Vagina (tissue), 2 donors: Measurements from ENCODE around the gene ADAMTS17. TPM values are rescaled to one million over a fixed set of nuclear protein-coding genes. Genes with fewer than 3 reads are reported as not detected.

Experiments
- DNase-seq, 2 donors: peaks; one replicate each; pipeline ENCODE4 v3.0.0-alpha.2; 2017; ENCODE audit errors: extremely low spot score in 2 of 2
- H3K27ac ChIP-seq: fragments of 200-600 bp; sonication (generic); one replicate; pipeline ENCODE4 v1.5.1; 2019
- H3K27me3 ChIP-seq: fragments of 200-600 bp; sonication (generic); one replicate; pipeline ENCODE4 v1.5.1; 2019
- H3K36me3 ChIP-seq, 2 donors: fragments of 200-600 bp; sonication (generic); one replicate each; pipeline ENCODE4 v1.5.1; 2017 to 2019
- H3K4me1 ChIP-seq: fragments of 200-600 bp; sonication (generic); one replicate; pipeline ENCODE4 v1.5.1; 2019
- H3K4me3 ChIP-seq, 2 donors: fragments of 200-600 bp; sonication (generic); 1 replicate in 1 of 2; 2 replicates in 1 of 2; pipeline ENCODE4 v1.5.1; 2016 to 2019
- H3K9me3 ChIP-seq: fragments of 200-600 bp; sonication (generic); one replicate; pipeline ENCODE4 v1.5.1; 2019
- POLR2A ChIP-seq, 2 donors: fragments of 450-650 bp; IDR thresholded peaks; one replicate each; pipeline ENCODE4 v1.6.1; 2017; ENCODE audit warnings: antibody characterized with exemption in 2 of 2, mild to moderate bottlenecking in 2 of 2, moderate library complexity in 2 of 2
- POLR2AphosphoS5 ChIP-seq, 2 donors: sonication (generic); formaldehyde crosslinking; IDR thresholded peaks; one replicate each; pipeline ENCODE4 v1.9.0; 2017; ENCODE audit warnings: antibody characterized with exemption in 2 of 2, mild to moderate bottlenecking in 2 of 2, low read depth in 1 of 2; ENCODE audit not compliant: insufficient read depth in 1 of 2
- intact Hi-C: fragments of 100-400 bp; cut with DNase I; formaldehyde crosslinking; loops from one replicate; pipeline ENCODE4 v1.15.1; 2023
- total RNA-seq: library from RNA; depleted of rRNA; stranded (reverse); fragments of >200 nt; gene quantifications from one replicate; pipeline ENCODE4 v1.2.3, GENCODE V29; 2016
- TF ChIP-seq, protein P1 (sequence below), 3 experiments: fragments of 450-650 bp in 2 of 3; fragments of 200-600 bp in 1 of 3; sonication (generic) in 1 of 3; IDR thresholded peaks; one replicate each; pipeline ENCODE4 v1.5.1; 2017 to 2019; ENCODE audit warnings: antibody characterized with exemption in 3 of 3, mild to moderate bottlenecking in 2 of 3, moderate library complexity in 2 of 3

Gene ADAMTS17
- total RNA-seq, 1 donor from 2014 or later = 16.0 TPM

DNA sequence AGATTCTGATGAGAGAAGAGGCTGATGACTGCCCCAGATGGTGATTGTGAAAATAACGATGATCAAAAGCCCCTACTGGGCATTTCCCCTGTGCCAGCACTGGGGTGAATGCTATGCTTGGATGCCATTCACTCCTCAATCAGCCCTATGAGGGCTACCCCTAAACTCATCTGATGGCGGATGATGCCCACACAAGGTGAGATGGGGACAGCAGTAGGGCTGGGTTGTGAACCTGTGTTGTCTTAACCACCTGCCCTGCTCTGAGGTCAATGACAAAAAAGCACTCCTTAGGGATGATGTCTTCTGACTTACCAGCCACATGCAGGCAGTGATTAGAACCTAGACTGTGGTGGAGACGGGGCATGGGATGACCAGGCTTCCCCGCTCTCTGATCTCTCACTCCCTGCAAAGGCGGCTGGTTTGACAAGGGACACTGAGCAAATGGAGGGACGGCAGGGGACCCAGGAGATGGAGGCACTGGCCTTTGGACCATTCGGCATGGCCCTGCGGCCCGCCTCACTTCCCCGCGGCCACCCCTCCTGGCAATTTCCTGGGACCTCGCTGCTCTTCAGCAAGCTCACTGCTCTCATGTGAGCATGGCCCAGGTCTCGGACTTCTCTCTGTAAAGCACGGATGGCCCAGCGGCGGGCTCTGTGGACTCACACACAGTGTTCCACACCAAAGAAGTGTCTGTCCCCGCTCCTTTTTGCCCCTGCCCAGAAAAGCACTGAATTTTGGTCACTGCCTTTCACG is 357.1 kb downstream of the ADAMTS17 start:
- Histone ChIP-seq H3K9me3 (no peaks in the 10 kb centered on the region), H3K4me1 (no peaks in the 10 kb centered on the region), H3K4me3 (no peak overlapping the region), H3K36me3 (no peaks in the 10 kb centered on the region), H3K27ac (no peak overlapping the region), H3K27me3 (no peaks in the 10 kb centered on the region)
- no peak for DNase-seq
- intact Hi-C loops = no loop called here
- TF ChIP-seq POLR2AphosphoS5 (IDR thresholded peaks at IDR 0.05; ENCODE audit: insufficient read depth in 1 of 2, low read depth in 1 of 2) (no peak), POLR2A (IDR thresholded peaks at IDR 0.05) (no peak)
- TF ChIP-seq, protein P1, sequence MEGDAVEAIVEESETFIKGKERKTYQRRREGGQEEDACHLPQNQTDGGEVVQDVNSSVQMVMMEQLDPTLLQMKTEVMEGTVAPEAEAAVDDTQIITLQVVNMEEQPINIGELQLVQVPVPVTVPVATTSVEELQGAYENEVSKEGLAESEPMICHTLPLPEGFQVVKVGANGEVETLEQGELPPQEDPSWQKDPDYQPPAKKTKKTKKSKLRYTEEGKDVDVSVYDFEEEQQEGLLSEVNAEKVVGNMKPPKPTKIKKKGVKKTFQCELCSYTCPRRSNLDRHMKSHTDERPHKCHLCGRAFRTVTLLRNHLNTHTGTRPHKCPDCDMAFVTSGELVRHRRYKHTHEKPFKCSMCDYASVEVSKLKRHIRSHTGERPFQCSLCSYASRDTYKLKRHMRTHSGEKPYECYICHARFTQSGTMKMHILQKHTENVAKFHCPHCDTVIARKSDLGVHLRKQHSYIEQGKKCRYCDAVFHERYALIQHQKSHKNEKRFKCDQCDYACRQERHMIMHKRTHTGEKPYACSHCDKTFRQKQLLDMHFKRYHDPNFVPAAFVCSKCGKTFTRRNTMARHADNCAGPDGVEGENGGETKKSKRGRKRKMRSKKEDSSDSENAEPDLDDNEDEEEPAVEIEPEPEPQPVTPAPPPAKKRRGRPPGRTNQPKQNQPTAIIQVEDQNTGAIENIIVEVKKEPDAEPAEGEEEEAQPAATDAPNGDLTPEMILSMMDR (IDR thresholded peaks at IDR 0.05) = no peak

DNA sequence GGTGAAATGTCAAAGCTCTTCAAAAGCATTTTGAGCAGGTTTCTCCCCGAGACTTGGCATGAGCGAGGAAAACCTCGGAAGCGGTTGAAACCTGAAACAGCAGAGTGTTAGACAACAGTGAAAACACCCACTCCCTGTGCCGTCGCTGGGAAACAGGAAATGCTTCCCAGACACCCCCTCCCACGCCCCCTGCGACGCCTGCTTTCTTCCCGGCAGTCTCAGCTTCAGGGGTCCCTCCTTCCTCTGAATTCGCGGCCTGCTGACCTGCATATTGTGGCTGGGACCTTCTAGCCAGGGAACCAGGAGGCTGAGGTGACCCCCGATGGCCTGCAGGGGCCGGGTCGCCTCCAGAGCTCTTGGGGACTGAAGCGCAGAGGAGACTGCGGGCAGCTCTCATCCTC is 357.9 kb downstream of the ADAMTS17 start:
- intact Hi-C loops = no loop called here
- no peak overlapping the region for H3K27ac ChIP-seq
- no peak overlapping the region for H3K4me3 ChIP-seq

GRCh38 chr15:99983171-99983885 is 358.4 kb downstream of the ADAMTS17 start:
- intact Hi-C loops = no loop called here
- no peaks in the 10 kb centered on the region for H3K9me3 ChIP-seq
- no peak overlapping the region for H3K4me3 ChIP-seq
- TF ChIP-seq POLR2A (IDR thresholded peaks at IDR 0.05) (no peak), POLR2AphosphoS5 (IDR thresholded peaks at IDR 0.05; ENCODE audit: insufficient read depth in 1 of 2, low read depth in 1 of 2) (no peak)
- TF ChIP-seq, protein P1 (IDR thresholded peaks at IDR 0.05) = no peak
- no peaks in the 10 kb centered on the region for H3K4me1 ChIP-seq
- no peaks in the 10 kb centered on the region for H3K27me3 ChIP-seq
- H3K36me3 ChIP-seq = no peaks in the 10 kb centered on the region
- H3K27ac ChIP-seq = no peak overlapping the region
- DNase-seq = no peak

More for the DNA sequence above, 357.9 kb downstream of the ADAMTS17 start:
- TF ChIP-seq POLR2AphosphoS5 (IDR thresholded peaks at IDR 0.05; ENCODE audit: insufficient read depth in 1 of 2, low read depth in 1 of 2) (no peak), POLR2A (IDR thresholded peaks at IDR 0.05) (no peak)
- TF ChIP-seq, protein P1 (IDR thresholded peaks at IDR 0.05) = no peak
- Histone ChIP-seq H3K4me1 (no peaks in the 10 kb centered on the region), H3K27me3 (no peaks in the 10 kb centered on the region), H3K9me3 (no peaks in the 10 kb centered on the region), H3K36me3 (no peaks in the 10 kb centered on the region)
- no peak for DNase-seq

DNA sequence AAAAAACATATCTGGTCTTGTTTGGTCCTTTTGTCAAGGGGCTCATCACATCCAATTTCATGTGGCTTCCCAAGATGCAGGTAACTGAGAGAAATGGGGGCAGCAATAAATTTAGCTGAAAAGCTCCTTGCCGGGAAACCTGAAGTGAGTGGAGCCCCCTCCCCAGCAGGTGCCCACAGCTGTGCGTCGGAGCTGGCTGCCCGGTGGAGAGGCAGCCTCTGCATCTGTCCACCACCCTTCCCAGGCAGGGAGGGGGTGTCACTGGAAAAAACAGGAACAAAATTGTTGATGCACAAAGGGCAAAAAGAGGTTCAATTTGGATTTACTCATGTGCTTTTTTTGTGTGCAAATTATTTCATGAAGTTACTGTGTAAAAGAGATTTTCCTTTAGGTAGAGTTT is 359.1 kb downstream of the ADAMTS17 start:
- intact Hi-C loops = no loop called here
- no peak for TF ChIP-seq POLR2A (IDR thresholded peaks at IDR 0.05)
- TF ChIP-seq POLR2AphosphoS5 (IDR thresholded peaks at IDR 0.05; ENCODE audit: insufficient read depth in 1 of 2, low read depth in 1 of 2) = no peak
- TF ChIP-seq, protein P1 (IDR thresholded peaks at IDR 0.05) = no peak
- no peak overlapping the region for H3K4me3 ChIP-seq
- no peaks in the 10 kb centered on the region for H3K27me3 ChIP-seq
- no peak overlapping the region for H3K27ac ChIP-seq
- no peak for DNase-seq
- no peaks in the 10 kb centered on the region for H3K4me1 ChIP-seq
- no peaks in the 10 kb centered on the region for H3K9me3 ChIP-seq
- H3K36me3 ChIP-seq = no peaks in the 10 kb centered on the region
